Tibial artery (tissue), 4 donors: Measurements from ENCODE around the gene RASL12.
A peak's percentile ranks its signal among the peaks of the same experiment; 100 is the strongest.

Source experiments
- DNase-seq, 2 donors: peaks; one replicate each; pipeline ENCODE4 v3.0.0-alpha.2; 2019
- H3K27ac ChIP-seq, 2 donors: fragments of 200-600 bp; sonication (generic) in 1 of 2; 1 replicate in 1 of 2; 2 replicates in 1 of 2; pipeline ENCODE4 v1.5.1; 2018 to 2019; ENCODE audit warnings: mild to moderate bottlenecking in 1 of 2
- H3K27me3 ChIP-seq, 2 donors: fragments of 200-600 bp; sonication (generic) in 1 of 2; one replicate each; pipeline versions ENCODE4 v1.5.1 to v1.6.0; 2016 to 2019
- H3K36me3 ChIP-seq, 3 donors: fragments of 200-600 bp; sonication (generic) in 2 of 3; one replicate each; pipeline ENCODE4 v1.5.1; 2016 to 2019; ENCODE audit warnings: mild to moderate bottlenecking in 2 of 3
- H3K4me1 ChIP-seq, 4 donors: fragments of 200-600 bp; sonication (generic) in 2 of 4; 1 replicate in 3 of 4; 2 replicates in 1 of 4; pipeline ENCODE4 v1.5.1; 2016 to 2019
- H3K4me3 ChIP-seq, 2 donors: fragments of 200-600 bp; sonication (generic) in 1 of 2; 1 replicate in 1 of 2; 2 replicates in 1 of 2; pipeline ENCODE4 v1.5.1; 2018 to 2019; ENCODE audit warnings: mild to moderate bottlenecking in 2 of 2
- H3K9me3 ChIP-seq, 3 donors: fragments of 200-600 bp; sonication (generic) in 1 of 3; one replicate each; pipeline ENCODE4 v1.5.1; 2016 to 2019
- intact Hi-C: fragments of 100-400 bp; cut with DNase I; formaldehyde crosslinking; loops from one replicate; pipeline ENCODE4 v1.15.0; 2023; ENCODE audit warnings: low total_unique reads
- TF ChIP-seq, protein P1 (sequence below), 2 experiments: fragments of 200-600 bp in 1 of 2; fragments of 450-650 bp in 1 of 2; IDR thresholded peaks; one replicate each; pipeline ENCODE4 v1.5.1; 2017 to 2019; ENCODE audit warnings: antibody characterized with exemption in 2 of 2, mild to moderate bottlenecking in 1 of 2, moderate library complexity in 1 of 2

Gene RASL12

DNA sequence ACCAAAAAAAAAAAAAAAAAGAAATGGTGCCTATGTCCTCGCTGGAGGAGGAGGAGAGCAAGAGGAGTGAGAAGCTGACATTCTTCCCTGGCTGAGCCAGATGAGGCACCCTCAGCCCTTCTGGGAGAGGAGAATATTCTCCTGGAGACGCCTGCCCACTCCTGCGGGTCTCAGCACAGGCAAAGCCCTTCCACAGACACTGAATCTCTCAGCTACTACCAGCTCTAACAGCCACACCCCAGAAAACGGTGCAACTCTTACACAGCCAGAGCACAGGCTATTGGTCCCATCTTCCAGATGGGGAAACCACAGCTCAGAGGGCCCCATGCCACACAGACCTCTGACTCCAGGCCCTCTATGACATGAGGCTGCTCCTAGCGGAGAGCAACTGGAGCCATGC, 5.7 kb downstream of the RASL12 start:
- peaks cover 32 to 40% (median 40%) of the 10 kb centered on the region in 3 donors for H3K36me3 ChIP-seq
- peak in 1 of 2 donors; percentile 72 for DNase-seq
- no peaks in the 10 kb centered on the region for H3K9me3 ChIP-seq
- peak overlapping the region; percentile 95 to 99 for H3K27ac ChIP-seq
- intact Hi-C loops = no loop called here
- H3K27me3 ChIP-seq = no peaks in the 10 kb centered on the region
- H3K4me3 ChIP-seq = peak overlapping the region; percentile 1 to 74
- H3K4me1 ChIP-seq = peaks cover 0 to 84% (median 69%) of the 10 kb centered on the region in 4 donors
- TF ChIP-seq, protein P1, sequence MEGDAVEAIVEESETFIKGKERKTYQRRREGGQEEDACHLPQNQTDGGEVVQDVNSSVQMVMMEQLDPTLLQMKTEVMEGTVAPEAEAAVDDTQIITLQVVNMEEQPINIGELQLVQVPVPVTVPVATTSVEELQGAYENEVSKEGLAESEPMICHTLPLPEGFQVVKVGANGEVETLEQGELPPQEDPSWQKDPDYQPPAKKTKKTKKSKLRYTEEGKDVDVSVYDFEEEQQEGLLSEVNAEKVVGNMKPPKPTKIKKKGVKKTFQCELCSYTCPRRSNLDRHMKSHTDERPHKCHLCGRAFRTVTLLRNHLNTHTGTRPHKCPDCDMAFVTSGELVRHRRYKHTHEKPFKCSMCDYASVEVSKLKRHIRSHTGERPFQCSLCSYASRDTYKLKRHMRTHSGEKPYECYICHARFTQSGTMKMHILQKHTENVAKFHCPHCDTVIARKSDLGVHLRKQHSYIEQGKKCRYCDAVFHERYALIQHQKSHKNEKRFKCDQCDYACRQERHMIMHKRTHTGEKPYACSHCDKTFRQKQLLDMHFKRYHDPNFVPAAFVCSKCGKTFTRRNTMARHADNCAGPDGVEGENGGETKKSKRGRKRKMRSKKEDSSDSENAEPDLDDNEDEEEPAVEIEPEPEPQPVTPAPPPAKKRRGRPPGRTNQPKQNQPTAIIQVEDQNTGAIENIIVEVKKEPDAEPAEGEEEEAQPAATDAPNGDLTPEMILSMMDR (IDR thresholded peaks at IDR 0.05) = no peak

DNA sequence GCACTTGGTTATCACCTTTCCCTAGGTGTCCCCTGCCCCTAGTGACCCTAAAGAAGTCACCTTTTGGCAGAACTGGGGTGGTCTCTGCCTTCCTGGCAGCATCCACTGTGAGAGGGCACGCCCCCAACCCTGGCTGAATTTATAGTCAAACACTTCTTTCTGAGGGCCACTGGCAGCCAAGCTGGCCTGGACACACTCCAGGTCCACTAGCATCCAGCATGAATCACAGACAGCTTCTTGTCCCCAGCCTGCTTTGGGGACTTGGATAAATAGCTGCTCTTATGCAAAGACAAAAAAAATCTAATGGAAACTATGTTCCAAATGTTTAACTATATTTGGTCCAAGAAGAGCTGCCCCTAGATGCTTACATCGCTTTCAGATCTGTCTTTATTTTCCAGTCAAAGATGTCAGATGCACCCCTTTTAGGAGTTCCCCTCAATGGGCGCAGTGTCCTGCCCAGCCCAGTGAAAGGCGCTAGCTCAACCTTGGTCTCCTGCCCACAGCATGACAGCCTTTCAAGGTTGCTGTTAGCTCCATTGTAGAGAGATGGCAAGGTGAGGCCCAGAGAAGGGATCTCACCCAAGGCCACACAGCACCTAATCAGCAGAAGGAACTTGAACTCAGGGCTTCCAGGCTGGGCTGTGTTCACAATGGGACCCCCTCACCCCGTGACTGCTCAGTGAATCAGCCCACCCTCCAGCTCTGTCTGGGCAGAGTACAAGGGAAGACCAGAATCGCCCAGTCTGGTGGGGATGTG, 7.0 kb downstream of the RASL12 start:
- TF ChIP-seq, protein P1 (IDR thresholded peaks at IDR 0.05) = no peak
- Histone ChIP-seq H3K36me3 (peaks cover 38 to 48% (median 47%) of the 10 kb centered on the region in 3 donors), H3K4me3 (peak overlapping the region in 1 of 2 donors; percentile 11), H3K27me3 (no peaks in the 10 kb centered on the region), H3K9me3 (no peaks in the 10 kb centered on the region), H3K4me1 (peaks cover 0 to 97% (median 80%) of the 10 kb centered on the region in 4 donors), H3K27ac (peak overlapping the region; percentile 95 to 99)
- peak; percentile 79 to 92 for DNase-seq
- intact Hi-C loops = no loop called here

DNA sequence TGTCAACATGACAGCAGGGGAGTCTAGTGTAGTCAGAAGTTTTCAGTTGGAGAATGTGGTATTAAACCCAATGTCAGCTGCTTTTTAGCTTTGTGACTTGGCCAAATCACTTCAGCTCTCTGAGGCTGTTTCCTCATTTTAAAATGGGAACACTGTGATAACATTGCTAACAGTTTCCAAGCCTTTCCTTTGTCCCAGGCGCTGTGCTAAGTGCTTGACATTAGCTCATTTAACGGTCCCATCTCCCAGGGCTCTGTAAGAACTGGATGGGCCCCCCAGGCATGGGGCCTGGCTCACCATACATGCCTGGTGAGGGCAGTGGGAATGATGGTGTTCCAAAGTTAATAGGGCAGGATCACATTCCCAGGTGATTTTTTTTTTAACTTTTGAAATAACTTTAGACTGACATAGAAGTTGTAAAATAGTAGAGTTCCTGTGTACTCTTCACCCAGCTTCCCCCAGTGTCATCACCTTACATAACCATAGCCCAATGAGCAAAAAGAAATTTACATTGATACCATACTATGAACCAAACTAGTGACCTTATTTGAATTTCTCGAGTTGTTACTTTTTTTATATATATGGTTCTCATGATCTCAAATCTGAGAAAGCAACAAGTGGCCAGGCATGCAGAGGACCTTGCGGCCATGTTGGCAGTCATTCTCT, 7.7 kb downstream of the RASL12 start:
- DNase-seq = peak in 1 of 2 donors; percentile 67
- intact Hi-C loops = no loop called here
- Histone ChIP-seq H3K36me3 (peaks cover 40 to 46% (median 41%) of the 10 kb centered on the region in 3 donors), H3K4me3 (peak overlapping the region in 1 of 2 donors; percentile 7), H3K27me3 (no peaks in the 10 kb centered on the region), H3K4me1 (peaks cover 0 to 100% (median 87%) of the 10 kb centered on the region in 4 donors), H3K27ac (peak overlapping the region; percentile 95 to 99), H3K9me3 (no peaks in the 10 kb centered on the region)
- TF ChIP-seq, protein P1 (IDR thresholded peaks at IDR 0.05) = no peak

DNA sequence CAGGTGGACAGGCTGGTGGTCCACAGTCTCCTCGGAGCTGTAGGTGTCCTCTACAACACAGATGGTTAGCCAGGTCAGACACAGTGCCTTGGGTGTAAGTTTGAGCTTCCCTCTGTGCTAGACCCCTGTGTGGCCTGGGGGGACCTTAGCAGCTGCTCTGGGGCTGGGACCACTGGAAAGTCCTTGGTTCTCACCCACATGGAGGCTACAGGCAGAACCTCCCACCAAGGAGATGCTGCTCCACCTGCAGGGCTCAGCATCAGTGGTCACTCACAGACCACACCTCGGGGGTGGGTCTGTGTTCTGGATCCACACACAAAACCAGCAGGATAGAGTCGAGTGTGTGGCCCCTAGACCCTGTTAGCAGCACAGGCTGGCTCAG, 8.4 kb downstream of the RASL12 start:
- Histone ChIP-seq H3K36me3 (peaks cover 43 to 48% (median 44%) of the 10 kb centered on the region in 3 donors), H3K27ac (peak overlapping the region; percentile 95 to 99), H3K27me3 (no peaks in the 10 kb centered on the region), H3K4me3 (peak overlapping the region in 1 of 2 donors; percentile 7), H3K4me1 (peaks cover 0 to 100% (median 91%) of the 10 kb centered on the region in 4 donors), H3K9me3 (no peaks in the 10 kb centered on the region)
- TF ChIP-seq, protein P1 (IDR thresholded peaks at IDR 0.05) = no peak
- peak in 1 of 2 donors; percentile 53 for DNase-seq
- intact Hi-C loops = no loop called here

DNA sequence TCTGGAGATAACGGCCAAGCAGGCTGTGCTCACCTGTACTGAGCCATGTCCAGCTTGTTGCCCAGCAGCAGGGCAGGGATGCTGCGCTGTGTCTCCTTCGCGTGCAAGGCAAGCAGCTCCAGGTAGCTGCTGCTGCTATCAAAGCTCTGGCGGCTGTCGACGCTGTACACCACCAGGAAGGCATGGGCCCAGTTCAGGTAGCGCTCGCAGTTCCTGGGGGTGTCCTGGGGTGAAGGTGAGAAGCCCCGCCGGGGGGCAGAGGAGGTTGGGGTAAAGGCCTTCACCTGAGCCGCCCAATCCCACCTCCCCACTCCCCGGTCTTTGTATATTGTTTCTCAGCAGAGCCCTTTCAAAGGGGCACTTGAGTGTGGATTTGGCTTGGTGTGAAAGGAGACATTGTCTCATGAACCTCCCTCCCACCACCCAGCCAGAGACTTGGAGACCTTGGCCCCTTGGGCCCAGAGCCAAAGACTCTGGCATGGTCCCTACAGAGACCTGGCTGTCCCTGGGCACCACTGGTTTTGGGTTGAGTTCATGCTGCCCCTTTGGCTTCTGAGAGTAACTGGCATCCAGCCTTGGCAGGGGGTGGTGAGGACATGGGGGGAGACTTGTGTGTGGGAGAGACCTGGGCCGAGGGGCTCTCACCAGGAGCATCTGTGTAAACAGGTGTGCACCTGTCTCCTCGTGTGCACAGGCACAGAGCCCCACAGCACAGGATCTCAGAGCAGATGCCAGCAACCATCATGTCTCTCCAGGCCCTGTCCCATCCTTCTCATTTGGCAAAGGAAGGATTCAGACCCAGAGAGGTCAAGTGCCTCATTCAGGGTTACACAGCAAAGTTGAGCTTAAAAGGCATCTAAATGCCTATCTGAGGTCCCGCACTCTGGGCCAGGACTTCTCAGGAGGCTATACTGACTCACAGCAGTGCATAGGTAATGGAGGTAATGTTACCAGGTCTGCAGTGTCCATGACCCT, 9.1 kb downstream of the RASL12 start:
- Histone ChIP-seq H3K4me3 (peak overlapping the region in 1 of 2 donors; percentile 7), H3K27me3 (no peaks in the 10 kb centered on the region), H3K27ac (peak overlapping the region; percentile 95 to 99), H3K9me3 (no peaks in the 10 kb centered on the region), H3K4me1 (peaks cover 0 to 100% (median 85%) of the 10 kb centered on the region in 4 donors), H3K36me3 (peaks cover 50 to 54% (median 50%) of the 10 kb centered on the region in 3 donors)
- DNase-seq = peak in 1 of 2 donors; percentile 64
- TF ChIP-seq, protein P1 (IDR thresholded peaks at IDR 0.05) = no peak
- intact Hi-C loops = no loop called here
